CD14-positive monocyte (primary cell): Measurements from ENCODE around the gene MRPL51. TPM values are rescaled to one million over a fixed set of nuclear protein-coding genes. Genes with fewer than 3 reads are reported as not detected.

Source experiments
- DNase-seq, 3 donors: peaks; one replicate each; pipeline ENCODE4 v3.0.0-alpha.2; 2011 to 2022
- H2AFZ ChIP-seq: 2 replicates; pipeline ENCODE4 v1.6.0; 2012; ENCODE audit warnings: mild to moderate bottlenecking, low read depth, low read length, inconsistent platforms; ENCODE audit not compliant: insufficient read depth, poor library complexity, severe bottlenecking
- H3K27ac ChIP-seq, 2 donors: 1 replicate in 1 of 2; 2 replicates in 1 of 2; pipeline ENCODE4 v1.5.1; 2012 to 2013; ENCODE audit warnings: low read length in 2 of 2, control low read depth in 1 of 2, inconsistent platforms in 1 of 2, low read depth in 1 of 2, mild to moderate bottlenecking in 1 of 2
- H3K27me3 ChIP-seq, 2 donors: one replicate each; pipeline versions ENCODE4 v1.6.0 to v1.6.1; 2011 to 2013; ENCODE audit warnings: low read length in 2 of 2; ENCODE audit not compliant: control insufficient read depth in 2 of 2, insufficient read depth in 2 of 2
- H3K36me3 ChIP-seq, 2 donors: replicated peaks in 1 of 2; 1 replicate in 1 of 2; 2 replicates in 1 of 2; pipeline versions ENCODE4 v1.5.1 to v1.6.1; 2012 to 2013; ENCODE audit warnings: low read length in 2 of 2, control low read depth in 1 of 2, inconsistent platforms in 1 of 2, mild to moderate bottlenecking in 1 of 2; ENCODE audit not compliant: insufficient read depth in 2 of 2, control insufficient read depth in 1 of 2
- H3K4me1 ChIP-seq, 2 donors: 1 replicate in 1 of 2; 2 replicates in 1 of 2; pipeline versions ENCODE4 v1.5.1 to v1.6.1; 2012 to 2013; ENCODE audit warnings: low read length in 2 of 2, control low read depth in 1 of 2, inconsistent platforms in 1 of 2, mild to moderate bottlenecking in 1 of 2, moderate library complexity in 1 of 2; ENCODE audit not compliant: insufficient read depth in 2 of 2, control insufficient read depth in 1 of 2
- H3K4me2 ChIP-seq: replicated peaks from 2 replicates; pipeline ENCODE3; 2012; ENCODE audit warnings: low read length, moderate library complexity, mild to moderate bottlenecking; ENCODE audit not compliant: poor library complexity, severe bottlenecking; ENCODE audit errors: extremely low read depth
- H3K4me3 ChIP-seq, 3 experiments: fragments of 200-600 bp in 1 of 3; sonication (generic) in 1 of 3; replicated peaks in 1 of 3; 1 replicate in 2 of 3; 2 replicates in 1 of 3; pipeline ENCODE4 v1.5.1; 2011 to 2013; ENCODE audit warnings: low read length in 3 of 3, mild to moderate bottlenecking in 3 of 3, control low read depth in 2 of 3, low read depth in 2 of 3, inconsistent platforms in 1 of 3, moderate library complexity in 1 of 3
- H3K79me2 ChIP-seq: 2 replicates; pipeline ENCODE4 v1.6.0; 2012; ENCODE audit warnings: mild to moderate bottlenecking, control low read depth, inconsistent platforms, low read length, moderate library complexity; ENCODE audit not compliant: insufficient read depth
- H3K9ac ChIP-seq: 2 replicates; pipeline ENCODE4 v1.6.0; 2017; ENCODE audit warnings: low read length, mild to moderate bottlenecking; ENCODE audit not compliant: insufficient read depth, poor library complexity, severe bottlenecking
- H3K9me3 ChIP-seq, 2 donors: replicated peaks in 1 of 2; 1 replicate in 1 of 2; 2 replicates in 1 of 2; pipeline versions ENCODE4 v1.5.1 to v1.6.1; 2012 to 2013; ENCODE audit warnings: low read length in 2 of 2, control low read depth in 1 of 2; ENCODE audit not compliant: control insufficient read depth in 1 of 2, insufficient read depth in 1 of 2
- H4K20me1 ChIP-seq: 2 replicates; pipeline ENCODE4 v1.6.0; 2012; ENCODE audit warnings: mild to moderate bottlenecking, low read length, control low read depth, moderate library complexity; ENCODE audit not compliant: insufficient read depth
- H3K27ac Mint-ChIP-seq, 7 donors: one replicate each; pipeline ENCODE4 v1.8.0; 2020; ENCODE audit warnings: mild to moderate bottlenecking in 7 of 7, mixed read lengths in 7 of 7, moderate library complexity in 6 of 7, inconsistent platforms in 2 of 7
- H3K27me3 Mint-ChIP-seq, 3 donors: one replicate each; pipeline ENCODE4 v1.8.0; 2021 to 2022; ENCODE audit warnings: low read depth in 3 of 3, mild to moderate bottlenecking in 3 of 3, mixed read lengths in 3 of 3, moderate library complexity in 3 of 3, inconsistent platforms in 1 of 3
- H3K36me3 Mint-ChIP-seq, 2 donors: one replicate each; pipeline ENCODE4 v1.8.0; 2020; ENCODE audit warnings: mixed read lengths in 2 of 2, inconsistent platforms in 1 of 2, mild to moderate bottlenecking in 1 of 2
- H3K4me1 Mint-ChIP-seq: one replicate; pipeline ENCODE4 v1.8.0; 2020; ENCODE audit warnings: mild to moderate bottlenecking, mixed read lengths
- H3K4me3 Mint-ChIP-seq, 2 donors: one replicate each; pipeline ENCODE4 v1.8.0; 2020; ENCODE audit warnings: mild to moderate bottlenecking in 2 of 2, mixed read lengths in 2 of 2, moderate library complexity in 1 of 2
- H3K9me3 Mint-ChIP-seq, 7 donors: one replicate each; pipeline ENCODE4 v1.8.0; 2020 to 2022; ENCODE audit warnings: mixed read lengths in 7 of 7, mild to moderate bottlenecking in 6 of 7, moderate library complexity in 6 of 7, inconsistent platforms in 2 of 7
- WGBS: methylation state at CpG from one replicate; pipeline ENCODE4 v1.1.5; 2013; ENCODE audit warnings: missing lambda C conversion rate; ENCODE audit not compliant: insufficient coverage; 5-methylcytosine and 5-hydroxymethylcytosine counted together
- intact Hi-C, 2 donors: fragments of 100-400 bp; cut with micrococcal nuclease; formaldehyde crosslinking; loops; one replicate each; pipeline versions ENCODE4 v1.15.0 to v1.15.1; 2023
- polyA plus RNA-seq, 3 donors: library from polyadenylated mRNA; depleted of rRNA in 1 of 3; unstranded in 2 of 3; stranded (reverse) in 1 of 3; fragments of 300-500 nt in 2 of 3; fragments of >200 nt in 1 of 3; fragmentation: Illumina TruSeq in 2 of 3; gene quantifications; 1 replicate in 2 of 3; 2 replicates in 1 of 3; pipeline ENCODE4 v1.2.3, GENCODE V29; 2012 to 2021
- TF ChIP-seq, protein P1 (sequence below): fragments of 200-600 bp; IDR thresholded peaks from one replicate; pipeline ENCODE4 v1.8.0; 2022; ENCODE audit warnings: antibody characterized with exemption, mild to moderate bottlenecking

MRPL51 gene
- polyA plus RNA-seq, 3 donors, result 22.0 to 238 (median 189) TPM

DNA sequence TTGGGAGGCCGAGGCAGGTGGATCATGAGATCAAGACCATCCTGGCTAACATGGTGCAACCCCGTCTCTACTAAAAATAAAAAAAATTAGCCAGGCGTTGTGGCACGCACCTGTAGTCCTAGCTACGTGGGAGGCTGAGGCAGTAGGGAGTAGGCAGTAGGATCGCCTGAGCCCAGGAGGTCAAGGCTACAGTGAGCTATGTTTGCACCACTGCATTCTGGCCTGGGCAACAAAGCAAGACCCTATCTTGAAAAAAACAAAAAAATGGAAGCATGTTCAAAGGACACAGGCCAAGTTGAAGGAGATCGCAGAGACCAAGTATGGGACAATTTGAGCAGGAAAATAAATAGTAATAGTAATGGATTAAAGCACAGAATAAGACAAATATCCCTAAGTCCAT, 15.0 kb upstream of the MRPL51 start:
- Histone ChIP-seq H3K79me2 (peaks cover 77% of the 10 kb centered on the region), H3K36me3 (peaks cover 53 to 96% of the 10 kb centered on the region in 2 donors), H3K4me1 (no peaks in the 10 kb centered on the region), H4K20me1 (no peaks in the 10 kb centered on the region), H3K4me2 (no peak overlapping the region), H2AFZ (no peak overlapping the region), H3K27me3 (no peaks in the 10 kb centered on the region), H3K27ac (no peak overlapping the region), H3K9me3 (no peaks in the 10 kb centered on the region), H3K4me3 (no peak overlapping the region), H3K9ac (no peak overlapping the region)
- Mint-ChIP-seq H3K9me3 (no peaks in the 10 kb centered on the region), H3K27me3 (peaks cover 0 to 4% (median 0%) of the 10 kb centered on the region in 3 donors), H3K36me3 (peaks cover 52 to 76% of the 10 kb centered on the region in 2 donors), H3K4me1 (no peaks in the 10 kb centered on the region), H3K4me3 (no peak overlapping the region), H3K27ac (peak overlapping the region in 1 of 7 donors; percentile 58)
- TF ChIP-seq, protein P1, sequence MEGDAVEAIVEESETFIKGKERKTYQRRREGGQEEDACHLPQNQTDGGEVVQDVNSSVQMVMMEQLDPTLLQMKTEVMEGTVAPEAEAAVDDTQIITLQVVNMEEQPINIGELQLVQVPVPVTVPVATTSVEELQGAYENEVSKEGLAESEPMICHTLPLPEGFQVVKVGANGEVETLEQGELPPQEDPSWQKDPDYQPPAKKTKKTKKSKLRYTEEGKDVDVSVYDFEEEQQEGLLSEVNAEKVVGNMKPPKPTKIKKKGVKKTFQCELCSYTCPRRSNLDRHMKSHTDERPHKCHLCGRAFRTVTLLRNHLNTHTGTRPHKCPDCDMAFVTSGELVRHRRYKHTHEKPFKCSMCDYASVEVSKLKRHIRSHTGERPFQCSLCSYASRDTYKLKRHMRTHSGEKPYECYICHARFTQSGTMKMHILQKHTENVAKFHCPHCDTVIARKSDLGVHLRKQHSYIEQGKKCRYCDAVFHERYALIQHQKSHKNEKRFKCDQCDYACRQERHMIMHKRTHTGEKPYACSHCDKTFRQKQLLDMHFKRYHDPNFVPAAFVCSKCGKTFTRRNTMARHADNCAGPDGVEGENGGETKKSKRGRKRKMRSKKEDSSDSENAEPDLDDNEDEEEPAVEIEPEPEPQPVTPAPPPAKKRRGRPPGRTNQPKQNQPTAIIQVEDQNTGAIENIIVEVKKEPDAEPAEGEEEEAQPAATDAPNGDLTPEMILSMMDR, result no peak
- WGBS, result 96% methylated on average over 5 of the region's 7 CpGs
- intact Hi-C loops, result no loop called here
- no peak for DNase-seq

DNA sequence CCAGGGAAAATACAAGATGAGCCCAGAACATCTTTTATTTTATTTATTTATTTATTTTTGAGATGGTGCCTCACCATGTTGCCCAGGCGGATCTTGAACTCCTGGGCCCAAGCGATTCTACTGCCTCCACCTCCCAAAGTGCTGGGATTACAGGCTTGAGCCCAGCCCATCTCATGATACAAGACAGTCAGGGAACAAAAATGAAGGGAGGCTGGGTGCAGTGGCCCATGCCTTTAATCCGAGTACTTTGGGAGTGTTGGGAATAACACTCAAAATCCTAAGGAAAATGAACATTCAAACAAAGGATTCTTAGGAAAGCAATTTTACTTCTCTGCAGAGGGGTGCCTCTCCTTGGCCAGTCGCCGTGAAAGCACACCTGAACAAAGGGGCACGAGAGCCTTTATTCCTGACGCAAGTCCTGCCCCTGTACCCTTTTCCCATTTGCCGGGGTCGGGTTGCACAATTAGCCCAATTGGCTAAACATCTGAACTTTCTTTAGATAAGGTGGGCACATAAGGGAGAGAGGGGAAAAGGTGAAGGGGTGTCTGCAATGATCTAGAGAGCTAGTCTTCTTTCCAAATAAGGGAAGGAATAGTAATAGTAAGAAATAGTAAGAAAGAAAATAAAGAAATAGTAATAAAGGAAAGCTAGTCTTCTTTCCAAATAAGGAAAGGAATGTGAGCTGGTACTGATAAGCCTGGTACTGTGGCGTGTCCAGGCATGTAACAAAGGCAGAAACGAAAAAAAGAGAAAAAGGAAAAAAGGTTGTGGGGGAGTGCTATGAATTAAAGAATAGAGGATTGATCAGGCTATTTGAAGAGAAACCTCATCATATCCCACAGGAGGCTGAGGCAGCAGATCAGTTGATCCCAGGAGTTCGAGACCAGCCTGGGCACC, 14.3 kb upstream of the MRPL51 start:
- WGBS, result 95% methylated on average over 6 of the region's 12 CpGs
- H3K27me3 ChIP-seq, result no peaks in the 10 kb centered on the region
- H3K4me1 ChIP-seq, result no peaks in the 10 kb centered on the region
- Mint-ChIP-seq H3K4me3 (no peak overlapping the region), H3K27me3 (peaks cover 0 to 4% (median 0%) of the 10 kb centered on the region in 3 donors), H3K36me3 (peaks cover 46 to 71% of the 10 kb centered on the region in 2 donors), H3K27ac (peak overlapping the region in 1 of 7 donors; percentile 57), H3K9me3 (no peaks in the 10 kb centered on the region), H3K4me1 (no peaks in the 10 kb centered on the region)
- intact Hi-C loops, result no loop called here
- H3K4me3 ChIP-seq, result no peak overlapping the region
- peaks cover 84% of the 10 kb centered on the region for H3K79me2 ChIP-seq
- DNase-seq, result no peak
- no peak overlapping the region for H3K9ac ChIP-seq
- H3K27ac ChIP-seq, result no peak overlapping the region
- H4K20me1 ChIP-seq, result no peaks in the 10 kb centered on the region
- TF ChIP-seq, protein P1, result no peak
- H2AFZ ChIP-seq, result no peak overlapping the region
- no peak overlapping the region for H3K4me2 ChIP-seq
- H3K36me3 ChIP-seq, result peaks cover 54 to 96% of the 10 kb centered on the region in 2 donors
- H3K9me3 ChIP-seq, result no peaks in the 10 kb centered on the region
